ENCODE measurements around the gene ATP6AP1. TPM values are rescaled to one million over a fixed set of nuclear protein-coding genes. Genes with fewer than 3 reads are reported as not detected.
A peak's percentile ranks its signal among the peaks of the same experiment; 100 is the strongest.

ATP6AP1 gene
- total and polyA plus RNA-seq, 9 of the 15 experiments (the other 6 are each of a cell fraction or from before 2014, with no cell fraction given) = 8.3 to 90.5 (median 52.9) TPM

GRCh38 chrX:154428176-154429171 lies at the start of gene ATP6AP1 (continued):
- TF ChIP-seq EP300 (IDR thresholded peaks at IDR 0.05; ENCODE audit: low read length) = no peak
- TF ChIP-seq HDAC3 (IDR thresholded peaks at IDR 0.05; ENCODE audit: borderline replicate concordance, partially characterized antibody) = no peak
- no peak for TF ChIP-seq BMI1 (IDR thresholded peaks at IDR 0.05; ENCODE audit: low read length)
- TF ChIP-seq FOXA1 (IDR thresholded peaks at IDR 0.05; ENCODE audit: borderline replicate concordance) = no peak
- 0 out of 4 replicates have a peak, but pooled peaks of 1 of the 2 experiments have one; percentile 46 for TF ChIP-seq MLLT1 (IDR thresholded peaks at IDR 0.05)
- TF ChIP-seq ZFP1 (CRISPR knock-in tag; IDR thresholded peaks at IDR 0.05) = no peak
- TF ChIP-seq KLF10 (CRISPR knock-in tag; IDR thresholded peaks at IDR 0.05) = no peak
- no peak for TF ChIP-seq NFATC3 (IDR thresholded peaks at IDR 0.05)
- TF ChIP-seq GATA2 (CRISPR knock-in tag; IDR thresholded peaks at IDR 0.05) = no peak
- TF ChIP-seq CSDE1 (IDR thresholded peaks at IDR 0.05) = no peak
- no peak for TF ChIP-seq CREB5 (CRISPR knock-in tag; IDR thresholded peaks at IDR 0.05)
- no peak for TF ChIP-seq ZKSCAN3 (CRISPR knock-in tag; IDR thresholded peaks at IDR 0.05)
- TF ChIP-seq NFIX (CRISPR knock-in tag; IDR thresholded peaks at IDR 0.05; ENCODE audit: low read depth) = no peak
- no peak for TF ChIP-seq CBX5 (IDR thresholded peaks at IDR 0.05; ENCODE audit: borderline replicate concordance, low read depth)
- no peak for TF ChIP-seq THAP7 (CRISPR knock-in tag; IDR thresholded peaks at IDR 0.05)
- peak in 1 of 2 experiments; percentile 53; a peak in 2 of 4 replicates for TF ChIP-seq SIN3A (IDR thresholded peaks at IDR 0.05; ENCODE audit: borderline replicate concordance in 2 of 2, control insufficient read depth in 1 of 2, low read depth in 2 of 2, low read length in 2 of 2)
- TF ChIP-seq PREB (CRISPR knock-in tag; IDR thresholded peaks at IDR 0.05) = no peak
- TF ChIP-seq ZEB2 (IDR thresholded peaks at IDR 0.05) = no peak

Measured in K562 (cell line).